HK-2 (cell line): ENCODE data around the gene MAGEA9B.
"Not testable (repeated sequence)": the region's sequence is repeated elsewhere in the genome, so short reads cannot be mapped to it uniquely, and the experiment has no call there.

Experiments
- DNase-seq: peaks from one replicate; pipeline ENCODE4 v3.0.0-alpha.2; 2018; ENCODE audit not compliant: unreplicated experiment

MAGEA9B gene

GRCh38 chrX:149571770-149572169 is 15.5 kb downstream of the MAGEA9B start:
- DNase-seq, result no peak

DNA sequence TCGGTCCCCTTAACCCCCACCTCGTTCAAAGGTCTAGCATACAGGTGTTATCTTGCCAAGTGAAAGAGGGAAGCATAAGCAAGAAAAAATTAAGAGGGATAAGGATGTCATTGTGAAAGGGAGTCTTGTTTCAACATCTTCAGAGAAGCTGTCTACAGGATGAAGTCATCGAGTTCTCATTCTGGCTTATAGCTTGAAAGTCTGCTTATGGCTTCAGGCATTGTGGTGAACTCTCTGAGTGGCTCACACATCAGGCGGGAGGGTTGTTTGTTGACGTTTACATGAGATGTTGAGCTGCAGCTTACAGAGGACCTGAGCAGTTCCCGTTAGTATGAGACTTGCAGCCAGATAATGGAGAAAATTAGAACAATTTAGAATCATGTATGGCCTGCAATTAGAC is 16.6 kb downstream of the MAGEA9B start:
- DNase-seq, result no peak

DNA sequence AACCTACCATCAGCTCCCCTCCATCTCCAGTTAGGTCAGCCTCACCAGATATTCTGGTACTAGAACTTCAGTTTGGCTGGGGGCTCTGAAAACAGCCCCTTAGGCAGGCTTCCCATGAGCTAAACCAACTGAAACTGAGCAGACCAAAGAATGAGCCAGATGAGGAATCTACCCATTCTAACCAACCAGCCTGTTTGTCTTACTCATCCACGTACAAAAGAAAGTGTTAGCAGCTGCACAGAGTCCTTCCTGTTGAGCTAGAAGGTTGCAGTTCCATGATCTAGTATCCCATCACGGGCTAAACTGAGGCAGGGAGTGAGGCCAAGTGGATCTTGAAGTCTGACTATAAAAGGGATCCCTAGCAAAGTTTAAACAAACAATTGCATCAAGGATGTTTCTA is 17.5 kb downstream of the MAGEA9B start:
- DNase-seq, result no peak

GRCh38 chrX:149568701-149569296 is 18.5 kb downstream of the MAGEA9B start:
- DNase-seq, result no peak

DNA sequence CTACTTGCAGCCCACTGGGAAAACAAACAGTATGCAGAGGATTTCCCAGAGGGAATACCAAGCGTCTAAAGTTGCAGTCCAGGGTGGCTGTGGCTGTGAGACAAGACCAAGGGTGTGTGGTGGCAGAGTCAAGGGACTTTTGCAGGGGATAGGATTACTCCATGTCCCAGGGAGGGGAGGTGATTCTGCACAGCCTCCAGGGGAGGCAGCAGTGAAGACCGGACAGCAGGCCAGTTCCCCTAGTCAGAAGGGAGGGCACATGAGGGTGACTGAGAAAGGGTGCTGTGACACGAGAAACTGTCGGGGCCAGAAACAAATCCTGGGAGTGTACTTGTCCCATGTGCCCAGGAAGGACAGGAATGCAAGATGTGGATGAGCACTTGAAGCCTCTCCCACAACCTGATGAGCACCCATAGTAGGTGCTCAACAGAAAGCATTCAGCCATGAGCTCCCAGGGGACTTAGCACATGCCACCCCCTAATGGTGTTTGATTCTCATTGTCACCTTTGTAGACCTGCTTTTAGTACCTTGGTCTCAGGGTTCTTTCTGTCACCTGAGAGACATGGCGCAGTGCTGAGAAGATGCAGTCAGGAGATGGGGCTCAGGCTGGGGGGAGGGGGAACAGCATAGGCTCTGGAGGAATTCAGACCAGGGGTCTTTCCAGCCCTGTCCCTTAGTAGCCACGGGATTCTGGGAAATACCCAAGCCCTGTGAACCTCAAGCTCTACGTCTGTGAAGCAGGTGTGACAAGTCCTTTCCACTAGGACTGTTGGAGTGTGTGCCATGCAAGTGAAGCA is 19.4 kb downstream of the MAGEA9B start:
- DNase-seq, result no peak

GRCh38 chrX:149563359-149563758 is 23.9 kb downstream of the MAGEA9B start:
- DNase-seq, result no peak

GRCh38 chrX:149555251-149555650 is 32.0 kb downstream of the MAGEA9B start:
- DNase-seq, result not testable (repeated sequence)

DNA sequence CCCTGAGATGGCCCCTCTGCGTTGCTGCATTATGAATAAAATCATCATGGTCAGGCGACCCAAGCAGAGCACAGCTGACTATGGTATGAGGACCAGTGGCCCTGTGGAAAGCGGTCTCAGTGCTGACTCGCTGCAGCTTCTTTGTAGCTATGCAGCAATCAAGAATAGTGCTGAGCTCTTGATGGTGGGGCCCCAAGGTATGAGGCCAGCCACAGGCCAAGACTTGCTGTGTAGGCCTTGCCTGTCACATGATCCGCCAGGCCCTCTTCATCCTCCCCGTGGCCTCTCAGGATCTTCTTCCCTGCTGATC is 35.4 kb downstream of the MAGEA9B start:
- DNase-seq, result not testable (repeated sequence)

DNA sequence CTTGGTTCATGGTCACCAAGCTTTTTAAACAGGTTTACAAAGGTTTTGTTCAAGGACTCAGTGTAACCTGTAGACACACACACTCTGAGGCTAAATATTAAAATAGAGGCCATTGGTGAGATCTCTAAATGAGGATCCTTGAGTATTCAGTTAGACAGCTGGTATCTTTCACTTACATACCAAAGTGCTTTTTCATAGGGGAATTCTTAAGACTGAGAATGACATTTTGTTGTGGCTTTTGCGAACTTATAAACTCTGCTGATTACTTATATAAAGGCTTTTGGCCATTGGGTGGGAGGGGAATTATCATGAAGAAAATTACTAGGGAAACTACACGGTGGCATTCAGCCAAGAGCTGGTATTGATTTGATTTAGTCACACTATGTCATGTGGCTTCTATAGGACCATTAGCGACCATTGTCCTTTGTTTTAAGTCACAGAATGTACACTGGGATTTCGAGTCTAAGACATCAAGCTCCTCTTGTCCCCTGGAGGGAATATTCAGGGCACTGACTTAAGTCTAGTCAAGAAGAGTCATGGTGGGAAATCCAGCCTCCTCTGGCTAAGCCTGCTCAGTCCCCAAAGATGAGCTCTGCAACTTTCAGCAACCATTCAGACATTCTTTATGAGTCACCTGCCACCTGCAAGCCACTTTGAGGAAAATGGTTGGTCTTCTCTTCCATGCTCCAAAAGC is 35.9 kb downstream of the MAGEA9B start:
- DNase-seq, result not testable (repeated sequence)

DNA sequence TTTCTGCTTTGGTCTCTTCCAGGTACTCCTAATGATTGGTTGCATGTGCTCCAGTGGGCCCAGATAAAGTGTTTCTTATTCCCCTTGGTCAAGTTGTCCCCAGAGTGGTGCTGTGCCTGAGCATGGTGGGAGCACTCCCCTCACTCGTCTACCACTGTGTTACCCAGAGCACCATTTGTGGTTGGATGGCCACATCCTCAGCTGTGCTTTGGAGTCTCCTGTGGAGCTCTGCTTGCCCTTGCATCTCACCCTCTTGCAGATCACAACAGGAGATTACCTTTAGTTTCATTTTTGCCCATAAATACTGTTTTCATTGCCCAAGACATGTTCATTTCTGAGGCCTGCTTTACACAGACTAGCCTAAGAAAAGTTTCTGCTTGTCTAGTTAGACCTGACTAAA is 36.8 kb downstream of the MAGEA9B start:
- not testable (repeated sequence) for DNase-seq

- not testable (repeated sequence) for DNase-seq
Measured at GRCh38 chrX:149549701-149550100, 37.6 kb downstream of the MAGEA9B start, which contains the start of gene HSFX3. HSFX3 (minus strand) TSS chrX:149549924; CDS start chrX:149549852, 72 bp downstream.

DNA sequence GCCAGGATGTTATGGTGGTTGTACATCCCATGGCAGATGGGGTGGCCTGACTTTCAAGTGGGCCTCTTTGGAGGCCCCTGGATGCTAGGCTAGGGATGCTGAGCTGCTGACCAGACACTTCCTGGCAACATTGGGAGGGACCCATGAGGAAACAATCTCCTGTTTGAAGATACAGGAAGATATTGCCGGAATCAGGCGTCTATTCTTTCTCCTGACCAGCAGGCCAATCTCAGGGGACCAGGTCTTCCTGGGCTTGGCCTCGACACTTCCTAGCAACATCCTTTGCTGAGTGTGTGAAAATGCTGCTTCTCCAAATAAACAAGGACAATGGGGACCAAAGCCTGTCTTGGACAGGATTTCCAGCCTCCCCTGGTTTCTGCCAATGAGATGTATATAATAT is 39.5 kb downstream of the MAGEA9B start:
- DNase-seq, result not testable (repeated sequence)

DNA sequence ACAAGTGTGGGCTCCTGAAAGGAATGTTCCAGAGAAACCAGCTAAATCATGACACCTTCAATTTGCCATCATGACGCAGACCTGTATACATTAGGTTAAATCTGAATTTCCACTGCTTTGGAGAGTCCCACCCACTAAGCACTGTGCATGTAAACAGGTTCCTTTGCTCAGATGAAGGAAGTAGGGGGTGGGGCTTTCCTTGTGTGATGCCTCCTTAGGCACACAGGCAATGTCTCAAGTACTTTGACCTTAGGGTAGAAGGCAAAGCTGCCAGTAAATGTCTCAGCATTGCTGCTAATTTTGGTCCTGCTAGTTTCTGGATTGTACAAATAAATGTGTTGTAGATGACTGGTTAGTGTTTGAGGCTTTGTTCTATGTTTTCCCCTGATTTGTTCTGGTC is 40.3 kb downstream of the MAGEA9B start:
- not testable (repeated sequence) for DNase-seq

DNA sequence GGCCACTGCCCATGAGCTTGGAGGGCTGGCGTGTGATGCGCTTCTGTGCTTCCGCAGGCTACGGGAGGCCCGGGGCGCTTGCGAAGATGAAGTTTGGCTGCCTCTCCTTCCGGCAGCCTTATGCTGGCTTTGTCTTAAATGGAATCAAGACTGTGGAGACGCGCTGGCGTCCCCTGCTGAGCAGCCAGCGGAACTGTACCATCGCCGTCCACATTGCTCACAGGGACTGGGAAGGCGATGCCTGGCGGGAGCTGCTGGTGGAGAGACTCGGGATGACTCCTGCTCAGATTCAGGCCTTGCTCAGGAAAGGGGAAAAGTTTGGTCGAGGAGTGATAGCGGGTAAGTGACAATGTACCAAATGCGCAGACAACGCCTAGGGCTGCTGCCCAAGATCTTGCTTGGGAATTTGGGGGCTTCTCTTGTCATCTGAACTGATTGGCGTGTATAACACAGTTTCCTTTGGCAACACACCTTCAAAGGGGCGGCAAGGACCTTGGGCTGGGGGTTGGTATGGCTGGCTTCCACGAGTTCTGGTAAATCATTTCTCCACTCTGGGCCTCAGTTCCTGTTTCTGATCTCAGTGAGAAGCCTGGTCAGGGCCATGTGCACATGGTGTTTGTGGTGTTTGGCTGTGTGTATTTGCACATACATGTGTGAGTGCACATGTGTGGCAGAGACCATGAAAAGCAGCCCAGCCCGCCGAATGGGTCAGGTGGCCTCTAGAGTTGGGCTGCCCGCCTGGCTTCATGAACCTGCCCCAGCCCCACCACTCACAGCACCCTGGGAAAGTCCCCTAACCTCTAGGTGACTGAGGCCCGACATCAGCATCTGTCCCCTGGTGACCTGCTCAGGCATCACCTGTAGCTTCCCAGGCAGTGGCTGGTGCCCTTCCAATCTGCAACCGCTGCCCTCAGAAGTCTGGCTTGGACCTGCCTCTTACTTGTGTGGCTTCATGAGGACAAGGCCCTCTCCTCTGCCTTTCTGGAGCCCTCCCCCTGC is 41.4 kb downstream of the MAGEA9B start:
- DNase-seq, result not testable (repeated sequence)

DNA sequence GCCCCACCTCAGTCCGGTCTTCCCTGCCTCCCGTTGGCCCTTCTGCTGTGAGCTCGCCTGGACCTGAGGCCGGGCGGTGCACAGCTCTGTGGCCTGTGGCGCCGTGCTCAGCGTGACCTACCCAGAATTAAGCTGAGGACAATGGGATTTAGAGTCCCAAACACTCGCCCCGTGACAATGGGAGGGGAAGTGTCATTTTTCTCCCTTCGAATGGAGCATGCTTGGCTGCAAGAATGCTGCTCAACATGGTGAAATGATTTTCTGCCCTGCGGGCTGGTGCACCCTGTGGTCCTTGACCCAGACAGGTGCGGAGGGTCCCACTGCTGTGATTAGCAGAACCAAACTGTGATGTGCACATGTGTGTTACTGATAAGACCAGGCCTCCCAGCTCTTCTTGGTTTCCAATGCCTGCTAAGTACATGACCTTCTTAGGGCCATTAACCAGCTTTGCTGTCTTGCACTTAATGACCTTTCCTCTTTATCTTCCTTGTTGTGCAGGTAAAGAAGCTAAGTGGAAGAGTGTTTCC is 45.7 kb downstream of the MAGEA9B start:
- DNase-seq, result no peak

DNA sequence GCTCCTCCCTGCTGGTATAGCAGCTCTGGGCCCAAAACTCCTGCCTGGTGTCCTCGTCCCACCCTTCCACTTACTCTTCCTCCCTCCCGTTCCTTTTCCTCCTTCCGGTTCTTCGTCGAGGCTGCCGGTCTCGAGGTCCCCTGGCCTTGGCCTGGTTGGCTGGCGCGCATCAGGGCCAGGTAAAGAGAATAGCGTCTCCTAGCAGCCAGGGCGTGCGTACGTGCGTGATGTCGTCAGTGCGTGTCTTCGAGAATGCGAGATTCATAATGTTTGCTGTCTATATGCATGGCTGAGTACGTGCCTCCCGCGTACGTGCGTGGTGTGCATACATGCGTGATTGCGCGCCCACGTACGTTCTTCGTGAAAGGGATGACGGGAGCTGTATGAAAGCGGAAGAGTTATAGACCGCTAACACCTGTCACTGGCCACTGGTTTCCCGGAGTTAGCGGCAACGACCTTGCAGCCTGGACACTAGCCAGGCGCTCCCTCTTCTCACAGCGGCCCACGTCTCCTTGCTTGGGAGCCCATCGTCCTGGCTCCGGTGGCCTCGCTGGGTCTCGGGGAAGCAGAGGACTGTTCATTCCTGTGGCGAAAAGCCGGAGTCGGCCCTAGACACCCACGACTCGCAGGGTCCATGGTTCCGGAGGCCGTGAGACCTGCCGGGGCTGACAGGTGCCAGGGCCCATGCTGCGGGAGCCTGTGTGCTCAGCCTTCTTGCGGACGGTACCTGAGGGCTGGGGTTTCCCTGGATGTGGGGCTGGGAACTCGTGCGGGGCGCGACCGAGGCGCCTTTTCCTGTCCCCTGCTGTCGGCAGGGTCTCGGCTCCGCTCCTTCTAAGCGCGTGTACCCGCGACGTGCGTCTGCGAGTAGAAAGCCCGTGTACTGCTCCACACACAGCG is 46.4 kb downstream of the MAGEA9B start, which contains the start of gene EOLA1:
Gene EOLA1, plus strand, starts transcription at position 392 of the 900 bp plus-strand sequence. CDS start 4,619 bp downstream, outside the sequence.
- DNase-seq, result peak; percentile 91

DNA sequence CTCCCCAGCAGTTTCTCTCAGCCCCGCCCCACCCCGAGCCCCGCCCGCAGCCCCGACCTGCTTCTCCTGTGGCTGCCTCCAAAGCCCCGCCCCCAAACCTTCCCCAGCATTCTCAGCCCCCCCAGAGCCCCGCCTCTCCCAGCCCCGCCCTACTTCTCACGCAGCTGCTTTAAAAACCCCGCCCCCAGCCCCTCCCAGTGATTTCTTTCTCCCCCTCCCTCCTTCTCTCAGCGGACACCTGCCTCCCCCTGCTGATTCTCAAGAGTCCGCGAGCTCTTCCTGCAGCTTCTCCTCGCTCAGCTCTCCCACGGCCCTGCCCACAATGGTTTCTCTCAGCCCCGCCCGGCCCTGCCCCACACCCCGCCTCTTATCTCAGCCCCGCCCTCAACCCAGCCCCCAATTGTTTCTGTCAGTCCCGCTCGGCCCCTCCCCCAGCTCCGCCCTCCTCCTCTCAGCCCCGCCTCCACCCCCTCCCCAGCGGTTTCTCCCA is 47.1 kb downstream of the MAGEA9B start:
- DNase-seq, result peak; percentile 91

- DNase-seq, result peak; percentile 88
Measured at GRCh38 chrX:149539283-149540130, 47.8 kb downstream of the MAGEA9B start.

- not testable (repeated sequence) for DNase-seq
Measured at GRCh38 chrX:149537474-149537873, 49.8 kb downstream of the MAGEA9B start.
